Skeletal muscle satellite cell (primary cell): ENCODE measurements around the gene CCDC27.

Experiments used
- H3K27me3 ChIP-seq: 2 replicates; pipeline ENCODE4 v1.7.0; 2013; ENCODE audit warnings: low read length; ENCODE audit not compliant: control insufficient read depth, insufficient read depth
- H3K36me3 ChIP-seq: 2 replicates; pipeline ENCODE4 v1.7.0; 2013; ENCODE audit warnings: mild to moderate bottlenecking, control low read depth, low read length; ENCODE audit not compliant: insufficient read depth
- H3K4me1 ChIP-seq: 2 replicates; pipeline ENCODE4 v1.7.0; 2013; ENCODE audit warnings: low read length; ENCODE audit not compliant: control insufficient read depth, insufficient read depth
- H3K4me2 ChIP-seq: 2 replicates; pipeline ENCODE4 v1.7.0; 2013; ENCODE audit warnings: mild to moderate bottlenecking, low read length
- H3K4me3 ChIP-seq: 2 replicates; pipeline ENCODE4 v1.7.0; 2013; ENCODE audit warnings: low read length
- H3K9ac ChIP-seq: 2 replicates; pipeline ENCODE4 v1.7.0; 2013; ENCODE audit warnings: mild to moderate bottlenecking, low read depth, low read length, moderate library complexity
- H3K9me3 ChIP-seq: replicated peaks from 2 replicates; pipeline ENCODE4 v1.7.0; 2013; ENCODE audit warnings: mild to moderate bottlenecking, control low read depth, low read length

The CCDC27 gene

DNA sequence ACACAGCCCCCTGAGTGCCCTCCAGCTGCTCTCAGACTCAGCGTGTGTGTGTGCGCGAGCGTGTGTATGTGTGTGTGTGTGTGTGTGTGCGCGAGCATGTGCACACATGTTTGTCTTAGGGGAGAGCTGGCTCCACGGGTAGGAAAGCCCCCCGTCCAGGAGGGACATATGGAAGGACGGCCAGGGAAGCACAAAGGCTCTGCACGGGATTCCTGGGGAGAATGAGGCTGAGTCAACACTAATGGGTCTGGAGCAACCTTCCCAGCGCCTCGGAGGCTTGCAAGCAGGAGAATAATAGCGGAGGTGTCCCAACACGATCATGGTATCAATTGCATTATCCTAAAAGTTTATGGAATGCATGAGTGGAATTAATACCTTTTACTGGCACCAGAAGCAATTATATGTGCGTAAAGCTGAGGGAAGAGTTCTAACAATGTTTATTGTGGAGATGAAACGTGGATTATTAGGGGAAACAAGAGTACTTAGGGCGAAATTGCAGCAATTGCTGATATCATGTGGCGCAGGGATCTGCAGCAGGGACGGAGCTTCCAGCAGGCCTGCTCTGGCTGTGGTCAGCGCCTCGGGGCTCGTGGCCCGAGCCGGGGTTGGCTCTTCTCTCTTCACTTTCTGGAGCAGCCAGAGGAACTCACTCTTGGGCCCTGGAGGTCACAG lies 40.3 kb upstream of the CCDC27 start:
- no peak overlapping the region for H3K9ac ChIP-seq
- no peaks in the 10 kb centered on the region for H3K9me3 ChIP-seq
- H3K4me1 ChIP-seq: no peaks in the 10 kb centered on the region
- H3K36me3 ChIP-seq: no peaks in the 10 kb centered on the region
- H3K27me3 ChIP-seq: peaks cover 78% of the 10 kb centered on the region
- no peak overlapping the region for H3K4me2 ChIP-seq
- H3K4me3 ChIP-seq: no peak overlapping the region

DNA sequence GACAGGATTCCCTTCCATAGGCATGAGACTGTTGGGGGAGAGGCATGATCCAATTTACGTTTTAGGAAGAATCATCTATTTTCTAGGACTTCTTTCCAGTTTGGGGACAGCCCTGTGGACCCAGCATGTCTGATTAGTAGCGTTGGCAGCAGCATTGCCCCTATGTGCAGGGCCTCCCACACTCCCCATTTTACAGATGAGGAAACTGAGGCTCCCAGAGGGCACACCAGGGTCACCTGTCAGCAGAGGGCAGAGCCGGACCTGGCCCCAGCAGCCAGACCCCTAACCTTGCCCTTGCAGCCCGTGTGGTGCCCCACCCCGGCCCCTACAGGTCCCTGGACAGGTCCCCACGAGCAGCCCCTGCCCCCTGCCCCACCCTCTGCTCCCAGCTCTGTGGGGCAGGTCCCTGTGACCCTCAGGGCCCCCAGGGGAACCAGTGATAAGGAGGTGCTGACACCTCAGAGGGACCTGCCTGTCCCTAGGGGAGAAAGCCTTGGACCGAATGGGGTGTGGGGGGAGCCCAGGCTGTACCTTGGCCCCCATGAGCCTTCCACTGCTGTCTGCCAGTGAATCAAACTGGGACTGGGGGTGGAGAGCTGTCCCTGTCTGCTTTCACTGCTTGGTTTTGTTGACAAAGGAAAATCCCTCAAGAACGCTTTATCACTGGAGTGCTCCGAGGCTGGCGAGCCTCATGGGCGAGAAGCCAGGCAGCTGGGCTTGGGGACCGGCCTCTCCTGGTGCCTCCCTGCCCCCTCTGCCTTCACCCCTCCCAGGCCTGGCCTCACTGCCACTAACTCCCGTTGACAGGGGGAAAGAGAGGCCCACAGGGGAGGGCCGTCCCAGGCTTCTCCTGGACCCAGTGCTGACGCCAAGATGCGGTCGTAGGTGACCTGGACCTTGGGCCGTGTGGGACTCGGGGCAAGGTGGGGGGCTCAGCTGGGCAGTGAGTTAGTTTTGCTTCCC lies 39.4 kb upstream of the CCDC27 start:
- H3K9ac ChIP-seq: no peak overlapping the region

DNA sequence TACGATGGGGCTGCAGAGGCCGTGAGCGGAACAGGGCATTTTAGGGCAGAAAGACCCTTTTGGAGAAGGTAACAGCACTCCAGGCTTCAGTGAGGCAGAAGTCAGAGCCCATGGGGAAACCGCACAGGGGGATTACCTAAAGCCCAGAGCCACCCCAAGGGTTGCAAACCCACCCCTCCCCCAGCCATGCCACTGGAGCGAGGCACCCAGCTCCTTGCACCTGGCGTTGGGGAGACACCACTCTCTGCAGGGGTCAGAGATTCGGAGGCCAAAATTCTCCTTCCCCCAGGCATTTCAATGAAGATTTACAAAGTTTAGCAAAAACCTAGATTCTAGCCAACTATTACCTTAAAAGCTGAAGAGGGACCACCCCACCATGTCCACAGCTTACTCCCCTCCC lies 38.4 kb upstream of the CCDC27 start:
- H3K4me2 ChIP-seq: no peak overlapping the region
- H3K4me3 ChIP-seq: no peak overlapping the region
- H3K9ac ChIP-seq: no peak overlapping the region
- no peaks in the 10 kb centered on the region for H3K36me3 ChIP-seq
- no peaks in the 10 kb centered on the region for H3K4me1 ChIP-seq
- no peaks in the 10 kb centered on the region for H3K9me3 ChIP-seq
- H3K27me3 ChIP-seq: peaks cover 64% of the 10 kb centered on the region

More for the DNA sequence above, 39.4 kb upstream of the CCDC27 start:
- Histone ChIP-seq H3K27me3 (peaks cover 69% of the 10 kb centered on the region), H3K36me3 (no peaks in the 10 kb centered on the region), H3K9me3 (no peaks in the 10 kb centered on the region), H3K4me2 (no peak overlapping the region), H3K4me1 (no peaks in the 10 kb centered on the region), H3K4me3 (no peak overlapping the region)

DNA sequence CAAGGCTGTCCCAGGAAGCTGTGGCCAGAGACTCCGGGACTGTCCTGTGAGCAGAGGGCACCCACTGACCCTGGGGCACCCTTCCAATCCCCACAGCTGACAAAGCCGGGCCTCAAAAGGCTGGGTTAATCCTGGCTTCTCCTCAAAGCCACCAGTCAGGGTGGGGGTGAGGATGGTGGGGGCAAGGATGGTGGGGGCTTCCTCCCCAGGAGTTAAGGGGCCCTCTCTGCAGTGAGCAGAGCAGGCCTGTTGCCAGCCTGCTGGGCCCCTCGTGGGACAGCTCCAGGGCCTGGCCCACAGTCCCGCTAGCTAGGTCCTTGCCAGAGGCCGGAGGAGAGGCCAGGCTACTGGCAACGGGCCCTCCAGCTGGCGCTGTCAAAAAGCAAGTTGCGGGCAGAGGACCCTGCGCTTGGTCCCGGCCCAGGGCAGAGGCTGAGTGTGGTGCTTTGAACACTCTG lies 37.9 kb upstream of the CCDC27 start:
- Histone ChIP-seq H3K4me3 (no peak overlapping the region), H3K9me3 (no peaks in the 10 kb centered on the region), H3K27me3 (peaks cover 67% of the 10 kb centered on the region), H3K36me3 (no peaks in the 10 kb centered on the region), H3K9ac (no peak overlapping the region), H3K4me1 (no peaks in the 10 kb centered on the region), H3K4me2 (no peak overlapping the region)

DNA sequence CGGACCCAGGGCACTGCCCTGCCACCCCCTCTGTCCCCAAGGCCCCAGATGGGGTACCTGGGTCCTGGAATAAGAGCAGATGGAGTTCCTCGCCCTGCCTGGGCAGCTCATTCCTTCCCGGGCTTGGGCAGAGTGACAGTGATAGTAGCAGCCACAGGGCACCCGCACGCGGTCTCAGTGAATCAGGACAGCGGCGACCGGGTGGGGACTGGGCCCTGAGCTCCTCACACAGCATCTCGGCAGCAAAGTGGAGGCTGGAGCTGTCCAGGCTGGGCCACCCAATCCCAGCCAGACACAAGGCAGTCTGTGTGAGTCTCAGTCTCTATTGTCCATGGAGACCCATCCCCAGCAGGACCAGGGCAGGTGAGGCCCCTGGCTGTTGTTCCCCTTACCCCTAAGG lies 37.4 kb upstream of the CCDC27 start:
- no peak overlapping the region for H3K4me2 ChIP-seq
- H3K4me1 ChIP-seq: no peaks in the 10 kb centered on the region
- H3K9ac ChIP-seq: no peak overlapping the region
- peaks cover 67% of the 10 kb centered on the region for H3K27me3 ChIP-seq
- no peaks in the 10 kb centered on the region for H3K36me3 ChIP-seq
- H3K9me3 ChIP-seq: no peaks in the 10 kb centered on the region
- H3K4me3 ChIP-seq: no peak overlapping the region

DNA sequence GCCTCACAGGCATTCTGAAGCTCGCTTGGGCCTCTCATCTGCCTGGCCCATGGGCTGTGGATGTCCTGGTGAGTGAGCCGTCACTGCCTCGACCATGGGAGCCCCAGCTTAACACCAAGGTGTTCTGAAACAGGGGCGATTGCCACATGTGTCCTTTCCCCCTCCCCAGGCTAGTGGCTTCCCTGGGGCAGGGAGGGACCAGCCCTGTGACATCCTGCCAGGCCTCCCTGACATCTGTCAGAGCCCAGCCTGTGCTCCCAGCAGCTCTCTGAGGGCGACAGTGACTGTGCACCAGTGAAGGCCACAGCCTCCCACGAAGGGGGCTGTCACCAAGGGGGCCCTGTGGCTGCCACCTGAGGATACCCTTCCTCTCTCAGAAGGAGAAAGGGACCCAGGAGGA lies 35.9 kb upstream of the CCDC27 start:
- H3K4me2 ChIP-seq: no peak overlapping the region
- H3K27me3 ChIP-seq: peaks cover 58% of the 10 kb centered on the region
- no peaks in the 10 kb centered on the region for H3K9me3 ChIP-seq
- H3K9ac ChIP-seq: no peak overlapping the region
- H3K4me3 ChIP-seq: no peak overlapping the region
- no peaks in the 10 kb centered on the region for H3K36me3 ChIP-seq
- H3K4me1 ChIP-seq: no peaks in the 10 kb centered on the region

DNA sequence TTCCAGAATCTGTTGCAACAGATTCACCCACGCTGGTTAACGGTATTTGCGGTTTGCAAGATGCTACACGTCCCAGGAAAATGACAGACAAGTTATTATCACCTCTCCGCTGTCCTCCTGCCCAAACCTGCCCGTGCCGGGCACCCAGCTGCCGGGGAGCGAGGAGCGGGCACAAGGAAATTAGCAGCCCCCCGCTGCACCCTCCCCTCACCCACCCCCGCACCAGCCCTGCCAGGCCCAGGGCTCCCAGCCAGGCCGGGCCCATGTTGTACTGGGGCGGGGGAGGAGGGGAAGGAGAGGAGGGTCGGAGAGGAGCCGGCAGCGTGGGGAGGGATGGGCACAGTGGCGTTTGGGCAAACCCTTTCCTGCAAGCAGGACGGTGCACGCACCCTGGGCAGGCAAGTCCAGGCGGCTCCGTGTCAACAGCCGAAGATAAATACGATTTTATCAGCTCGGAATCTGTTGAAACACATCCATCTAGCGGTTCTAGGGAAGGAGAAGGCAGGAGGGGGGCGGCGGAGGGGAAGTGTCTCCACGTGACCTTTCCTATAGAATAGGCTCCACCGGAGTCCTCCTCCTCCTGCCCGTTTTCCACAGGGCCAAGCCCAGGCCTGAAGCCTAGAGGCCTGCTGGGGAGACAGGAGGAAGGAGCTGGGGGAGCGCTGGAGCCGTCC lies 35.1 kb upstream of the CCDC27 start:
- Histone ChIP-seq H3K9ac (no peak overlapping the region), H3K4me2 (no peak overlapping the region), H3K36me3 (no peaks in the 10 kb centered on the region), H3K4me3 (no peak overlapping the region), H3K27me3 (peaks cover 50% of the 10 kb centered on the region), H3K4me1 (no peaks in the 10 kb centered on the region), H3K9me3 (no peaks in the 10 kb centered on the region)

DNA sequence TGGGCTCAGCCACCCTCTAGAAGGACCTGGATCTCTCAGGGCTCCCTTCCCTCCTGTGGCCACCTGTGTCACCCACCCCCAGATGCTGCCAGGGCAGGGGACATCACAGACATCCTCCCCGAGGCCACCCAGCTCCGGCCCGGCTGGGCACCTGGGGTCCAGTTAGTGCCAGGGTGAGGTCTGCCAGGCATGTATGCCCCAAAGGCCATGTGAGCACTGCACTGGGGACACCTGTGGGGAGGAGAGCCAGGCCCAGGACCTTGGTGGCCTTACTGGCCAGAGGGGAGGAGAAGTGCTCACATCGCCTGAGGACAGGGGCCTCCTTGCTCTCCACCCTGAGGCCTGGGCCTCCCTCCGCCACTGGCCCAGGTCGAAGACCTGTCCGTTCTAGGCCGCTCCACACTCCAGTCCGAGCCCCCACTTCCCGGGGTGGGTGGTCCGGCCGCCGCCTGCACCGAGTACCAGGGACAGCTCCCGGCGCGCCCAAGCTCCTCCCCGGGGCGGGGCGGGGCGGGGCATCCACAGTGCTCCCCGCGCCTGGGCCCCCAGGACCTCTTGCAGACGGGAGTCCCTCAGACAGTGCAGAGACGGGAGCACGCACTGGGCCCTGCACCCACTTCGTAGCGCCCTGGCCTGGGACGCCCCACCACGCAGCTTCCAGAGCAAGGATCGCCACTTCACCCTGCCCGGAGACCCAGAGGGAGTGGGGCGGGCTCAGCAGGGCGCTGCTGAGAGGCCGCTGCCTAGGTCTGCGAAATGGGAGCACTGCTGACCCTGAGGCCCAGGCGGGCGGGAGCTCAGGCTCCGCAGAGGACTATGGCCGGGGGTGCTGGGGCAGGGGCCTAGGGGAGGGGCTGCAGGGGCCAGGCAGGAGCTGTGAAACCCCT lies 34.3 kb upstream of the CCDC27 start:
- Histone ChIP-seq H3K4me2 (no peak overlapping the region), H3K9ac (no peak overlapping the region), H3K36me3 (no peaks in the 10 kb centered on the region), H3K4me3 (no peak overlapping the region), H3K27me3 (peaks cover 44% of the 10 kb centered on the region), H3K9me3 (no peaks in the 10 kb centered on the region), H3K4me1 (no peaks in the 10 kb centered on the region)

DNA sequence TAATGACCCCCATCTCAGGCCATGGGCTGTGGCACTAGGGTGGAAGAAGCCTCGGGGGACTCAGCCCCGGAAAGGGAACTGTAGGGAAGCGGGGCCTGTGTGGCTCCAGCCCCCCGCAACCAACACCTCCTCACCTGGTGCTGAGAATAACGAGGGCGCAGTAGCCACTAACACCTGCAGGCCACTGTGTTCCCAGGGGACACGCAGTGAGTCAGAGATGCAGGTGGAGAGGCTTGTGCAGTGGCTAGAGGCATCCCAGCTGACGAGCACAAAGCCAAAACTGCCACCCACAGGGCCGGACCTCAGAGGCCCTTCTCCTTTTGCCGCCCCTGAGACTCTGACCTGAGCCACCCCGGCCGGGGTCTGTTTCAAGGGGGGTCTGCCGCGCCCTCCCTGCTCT lies 33.5 kb upstream of the CCDC27 start:
- H3K27me3 ChIP-seq: peaks cover 36% of the 10 kb centered on the region
- H3K4me1 ChIP-seq: no peaks in the 10 kb centered on the region
- no peak overlapping the region for H3K4me2 ChIP-seq
- no peaks in the 10 kb centered on the region for H3K9me3 ChIP-seq
- H3K9ac ChIP-seq: no peak overlapping the region
- H3K36me3 ChIP-seq: no peaks in the 10 kb centered on the region
- H3K4me3 ChIP-seq: no peak overlapping the region

DNA sequence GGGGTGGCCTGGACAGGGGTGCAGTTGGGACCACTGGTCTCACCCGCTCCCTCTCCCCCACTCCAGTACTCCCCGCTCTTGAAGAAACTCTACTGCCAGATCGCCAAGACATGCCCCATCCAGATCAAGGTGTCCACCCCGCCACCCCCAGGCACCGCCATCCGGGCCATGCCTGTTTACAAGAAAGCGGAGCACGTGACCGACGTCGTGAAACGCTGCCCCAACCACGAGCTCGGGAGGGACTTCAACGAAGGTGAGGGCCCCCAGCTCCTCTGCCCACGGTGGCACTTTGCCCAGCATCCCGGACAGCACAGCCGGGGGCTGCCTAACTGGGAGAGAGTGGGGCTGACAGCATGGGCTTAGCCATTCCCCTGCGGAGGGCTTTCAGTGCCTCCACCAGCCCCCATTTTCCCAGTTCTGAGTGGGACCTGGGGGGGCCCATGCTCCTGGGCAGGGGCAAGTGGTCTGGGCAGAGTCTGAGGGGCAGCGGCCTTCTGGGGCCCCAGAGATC lies 30.2 kb upstream of the CCDC27 start:
- Histone ChIP-seq H3K36me3 (no peaks in the 10 kb centered on the region), H3K27me3 (peaks cover 9% of the 10 kb centered on the region)

More for the DNA sequence above, 30.2 kb upstream of the CCDC27 start:
- H3K4me3 ChIP-seq: no peak overlapping the region
- no peak overlapping the region for H3K9ac ChIP-seq
- H3K4me1 ChIP-seq: no peaks in the 10 kb centered on the region
- no peak overlapping the region for H3K4me2 ChIP-seq
- no peaks in the 10 kb centered on the region for H3K9me3 ChIP-seq
